SK-N-MC (cell line): ENCODE data around the gene GUCY1A1.

Experiments used
- EZH2 ChIP-seq: fragments of 200-600 bp; sonication (generic); IDR thresholded peaks from one replicate; pipeline ENCODE4 v1.6.1; 2017; ENCODE audit warnings: antibody characterized with exemption
- POLR2AphosphoS5 ChIP-seq: IDR thresholded peaks from 2 replicates; pipeline ENCODE4 v1.6.1; 2012; ENCODE audit warnings: mild to moderate bottlenecking, low read depth, low read length, borderline replicate concordance

DNA sequence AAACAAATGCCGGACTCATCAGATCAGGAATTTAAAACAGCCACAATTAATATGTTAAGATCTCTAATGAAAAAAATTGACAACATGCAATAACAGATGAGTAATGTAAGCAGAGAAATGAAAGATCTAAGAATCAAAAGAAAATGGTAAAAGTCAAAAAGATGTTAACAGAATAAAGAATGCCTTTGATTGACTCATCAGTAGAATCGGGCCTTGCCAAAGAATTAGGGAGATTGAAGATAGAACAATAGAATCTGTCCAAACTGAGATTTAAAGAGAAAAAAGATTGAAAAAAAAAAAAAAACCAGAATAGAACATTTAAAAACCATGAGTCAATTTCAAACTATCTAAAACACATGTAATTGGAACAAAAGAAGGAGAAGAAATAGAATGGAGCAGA is 25.9 kb upstream of the GUCY1A1 start:
- TF ChIP-seq POLR2AphosphoS5, result no peak
- no peak for TF ChIP-seq EZH2
